GM12801 (cell line): Measurements from ENCODE around the gene MIPEP.

Experiments used
- CTCF ChIP-seq: IDR thresholded peaks from one replicate; pipeline ENCODE4 v1.5.1; 2011; ENCODE audit warnings: control low read depth; ENCODE audit not compliant: insufficient read length; ENCODE audit errors: extremely low read depth

Gene MIPEP

GRCh38 chr13:23788459-23788858 is 100.7 kb downstream of the MIPEP start:
- no peak for TF ChIP-seq CTCF

- no peak for TF ChIP-seq CTCF
These were observed 101.7 kb downstream of the MIPEP start for GRCh38 chr13:23787464-23787863.

GRCh38 chr13:23786607-23787006 is 102.6 kb downstream of the MIPEP start:
- no peak for TF ChIP-seq CTCF

GRCh38 chr13:23778879-23779278 is 110.3 kb downstream of the MIPEP start:
- TF ChIP-seq CTCF, result no peak

GRCh38 chr13:23778002-23778652 is 111.1 kb downstream of the MIPEP start:
- TF ChIP-seq CTCF, result no peak

GRCh38 chr13:23777575-23777870 is 111.7 kb downstream of the MIPEP start:
- TF ChIP-seq CTCF, result no peak

- TF ChIP-seq CTCF, result no peak
These were observed 112.3 kb downstream of the MIPEP start for GRCh38 chr13:23776698-23777574.
